HepG2 (cell line): ENCODE data around the gene INO80E. TPM values are rescaled to one million over a fixed set of nuclear protein-coding genes. Genes with fewer than 3 reads are reported as not detected.

Source experiments
- BCL6 ChIP-seq: IDR thresholded peaks from 2 replicates; pipeline ENCODE4 v1.6.1; 2016; ENCODE audit warnings: missing genetic modification reagents, missing compliant biosample characterization
- DNMT1 ChIP-seq: sonication (generic); formaldehyde crosslinking; IDR thresholded peaks from 2 replicates; pipeline ENCODE4 v1.5.1; 2020; ENCODE audit warnings: mild to moderate bottlenecking, missing genetic modification reagents
- DR1 ChIP-seq: sonication (generic); formaldehyde crosslinking; IDR thresholded peaks from 2 replicates; pipeline ENCODE4 v1.8.0; 2021; ENCODE audit warnings: mild to moderate bottlenecking, missing genetic modification reagents, inconsistent platforms
- GLI4 ChIP-seq: sonication (generic); formaldehyde crosslinking; IDR thresholded peaks from 2 replicates; pipeline ENCODE4 v1.5.1; 2020; ENCODE audit warnings: missing genetic modification reagents, mild to moderate bottlenecking, moderate library complexity, borderline replicate concordance
- HDAC1 ChIP-seq: sonication (generic); formaldehyde crosslinking; IDR thresholded peaks from 2 replicates; pipeline ENCODE4 v1.5.1; 2020; ENCODE audit warnings: mild to moderate bottlenecking, missing genetic modification reagents
- HNF4A ChIP-seq: sonication (generic); formaldehyde crosslinking; IDR thresholded peaks from 2 replicates; pipeline ENCODE4 v1.4.0; 2020; ENCODE audit warnings: missing genetic modification reagents
- HNRNPK ChIP-seq: fragments of 200-400 bp; formaldehyde crosslinking; IDR thresholded peaks from 2 replicates; pipeline ENCODE4 v1.6.1; 2018; ENCODE audit warnings: low read length, low read depth, moderate library complexity, mild to moderate bottlenecking; ENCODE audit not compliant: poor library complexity, severe bottlenecking
- HNRNPUL1 ChIP-seq: fragments of 200-400 bp; formaldehyde crosslinking; IDR thresholded peaks from 2 replicates; pipeline ENCODE4 v1.6.1; 2017; ENCODE audit warnings: low read depth, mild to moderate bottlenecking, low read length, moderate library complexity
- MEIS1 ChIP-seq: sonication (generic); formaldehyde crosslinking; IDR thresholded peaks from 2 replicates; pipeline ENCODE4 v1.9.0; 2021; ENCODE audit warnings: mild to moderate bottlenecking, missing genetic modification reagents, moderate library complexity, borderline replicate concordance
- MTA1 ChIP-seq: sonication (generic); formaldehyde crosslinking; IDR thresholded peaks from 2 replicates; pipeline ENCODE4 v1.4.0; 2020; ENCODE audit warnings: missing genetic modification reagents, mild to moderate bottlenecking, borderline replicate concordance
- MTA3 ChIP-seq: sonication (generic); formaldehyde crosslinking; IDR thresholded peaks from 2 replicates; pipeline ENCODE4 v1.4.0; 2020; ENCODE audit warnings: missing genetic modification reagents
- NR2F2 ChIP-seq: IDR thresholded peaks from 2 replicates; pipeline ENCODE4 v1.6.1; 2012; ENCODE audit warnings: low read depth, inconsistent platforms, borderline replicate concordance
- PHF8 ChIP-seq: sonication (generic); formaldehyde crosslinking; IDR thresholded peaks from 2 replicates; pipeline ENCODE4 v1.5.0; 2020; ENCODE audit warnings: missing genetic modification reagents
- PLRG1 ChIP-seq: fragments of 450-650 bp; conservative IDR thresholded peaks from 2 replicates; pipeline ENCODE4 v1.6.1; 2016
- SCMH1 ChIP-seq: sonication (generic); formaldehyde crosslinking; IDR thresholded peaks from 2 replicates; pipeline ENCODE4 v1.9.0; 2021; ENCODE audit warnings: missing genetic modification reagents, mild to moderate bottlenecking, borderline replicate concordance
- SSRP1 ChIP-seq: IDR thresholded peaks from 2 replicates; pipeline ENCODE4 v1.6.1; 2016; ENCODE audit warnings: control low read depth
- TOE1 ChIP-seq: sonication (generic); formaldehyde crosslinking; IDR thresholded peaks from 2 replicates; pipeline ENCODE4 v1.4.0; 2020; ENCODE audit warnings: mild to moderate bottlenecking, missing genetic modification reagents
- ZNF207 ChIP-seq: fragments of 450-650 bp; IDR thresholded peaks from 2 replicates; pipeline ENCODE4 v1.6.1; 2016; ENCODE audit warnings: antibody characterized with exemption, borderline replicate concordance
- ZNF430 ChIP-seq: sonication (generic); formaldehyde crosslinking; IDR thresholded peaks from 2 replicates; pipeline ENCODE4 v1.9.0; 2021; ENCODE audit warnings: mild to moderate bottlenecking, missing genetic modification reagents
- ZNF451 ChIP-seq: sonication (generic); formaldehyde crosslinking; IDR thresholded peaks from 2 replicates; pipeline ENCODE4 v1.5.0; 2020; ENCODE audit warnings: mild to moderate bottlenecking, missing genetic modification reagents
- ZNF460 ChIP-seq: sonication (generic); formaldehyde crosslinking; IDR thresholded peaks from 2 replicates; pipeline ENCODE4 v1.5.1; 2020; ENCODE audit warnings: missing genetic modification reagents, mild to moderate bottlenecking, borderline replicate concordance
- ZNF549 ChIP-seq: sonication (generic); formaldehyde crosslinking; IDR thresholded peaks from 2 replicates; pipeline ENCODE4 v1.5.0; 2020; ENCODE audit warnings: missing genetic modification reagents
- ZNF672 ChIP-seq: sonication (generic); formaldehyde crosslinking; IDR thresholded peaks from 2 replicates; pipeline ENCODE4 v1.8.1; 2022; ENCODE audit warnings: missing genetic modification reagents
- ZNF780A ChIP-seq: sonication (generic); formaldehyde crosslinking; IDR thresholded peaks from 2 replicates; pipeline ENCODE4 v1.8.0; 2022; ENCODE audit warnings: mild to moderate bottlenecking, missing genetic modification reagents, moderate library complexity
- ZSCAN12 ChIP-seq: sonication (generic); formaldehyde crosslinking; IDR thresholded peaks from 2 replicates; pipeline ENCODE4 v1.9.0; 2021; ENCODE audit warnings: mild to moderate bottlenecking, missing genetic modification reagents
- polyA plus RNA-seq, 8 experiments: library from polyadenylated mRNA; depleted of rRNA in 3 of 8; stranded (reverse) in 7 of 8; unstranded in 1 of 8; fragments of >200 nt; fragmentation: Illumina TruSeq in 4 of 8; extraction: Trizol in 4 of 8; gene quantifications; 2 replicates each; pipeline versions ENCODE4 v1.2.1 to v1.2.3, GENCODE V29; 2011 to 2016; ENCODE audit warnings: low read depth in 4 of 8, missing spikeins in 1 of 8, mixed read lengths in 1 of 8; ENCODE audit not compliant: insufficient read depth in 1 of 8
- total RNA-seq, 5 experiments: library from RNA; depleted of rRNA; stranded (reverse); fragments of >200 nt; fragmentation: Illumina TruSeq; extraction: Trizol; gene quantifications; 2 replicates each; pipeline ENCODE4 v1.2.3, GENCODE V29; 2016; ENCODE audit warnings: low read depth in 1 of 5
- TF ChIP-seq, protein P1 (sequence below): sonication (generic); formaldehyde crosslinking; IDR thresholded peaks from 2 replicates; pipeline ENCODE4 v1.4.0; 2020; ENCODE audit warnings: missing genetic modification reagents
- TF ChIP-seq, protein P2 (sequence below): sonication (generic); formaldehyde crosslinking; IDR thresholded peaks from 2 replicates; pipeline ENCODE4 v1.5.1; 2020; ENCODE audit warnings: mild to moderate bottlenecking, missing genetic modification reagents, borderline replicate concordance
- TF ChIP-seq, protein P3 (sequence below): IDR thresholded peaks from 2 replicates; pipeline ENCODE4 v1.6.1; 2016; ENCODE audit warnings: missing compliant biosample characterization, missing genetic modification reagents, borderline replicate concordance
- TF ChIP-seq, protein P4 (sequence below): IDR thresholded peaks from 2 replicates; pipeline ENCODE4 v1.6.1; 2016; ENCODE audit warnings: missing genetic modification reagents, missing compliant biosample characterization
- TF ChIP-seq, protein P5 (sequence below): IDR thresholded peaks from 2 replicates; pipeline ENCODE4 v1.6.1; 2016; ENCODE audit warnings: low read depth, borderline replicate concordance

INO80E gene
- total and polyA plus RNA-seq, 2 of the 13 experiments (the other 11 are each of a cell fraction or from before 2014, with no cell fraction given) = 25.8 to 45.6 TPM

DNA sequence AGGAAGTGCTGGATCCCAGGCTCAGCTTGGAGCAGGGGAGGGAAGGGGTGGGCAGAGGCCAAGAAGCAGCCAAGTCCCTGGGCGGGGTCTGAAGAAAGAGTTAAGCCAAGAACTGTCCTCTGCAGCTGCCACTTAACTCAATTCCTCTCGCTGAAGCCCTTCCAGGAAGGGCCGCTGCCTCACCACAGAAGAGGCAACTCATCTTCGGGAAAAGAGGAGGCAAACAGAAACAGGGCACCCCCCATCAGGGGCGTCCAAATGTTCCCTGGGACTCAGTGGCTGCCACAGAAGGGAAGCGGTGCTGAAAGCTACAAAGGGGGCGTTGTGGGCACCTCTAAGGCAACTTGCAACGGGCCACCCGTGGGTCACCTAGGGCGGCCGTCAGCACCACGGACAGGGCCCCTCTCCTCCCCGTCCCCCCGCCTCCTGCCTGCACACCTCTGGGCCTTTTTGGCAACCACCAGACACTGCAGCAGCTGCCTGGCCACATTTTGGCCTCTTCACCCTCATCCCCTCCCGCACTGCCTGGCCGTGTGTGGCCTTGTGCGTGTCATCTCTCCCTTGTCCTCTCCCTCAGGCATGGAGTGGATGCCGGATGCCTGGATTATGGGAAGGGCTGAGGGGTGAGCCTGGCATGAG lies 32.5 kb downstream of the INO80E start (continued):
- no peak for TF ChIP-seq HNRNPK
- TF ChIP-seq DR1 (CRISPR knock-in tag) = no peak
- no peak for TF ChIP-seq MTA3 (CRISPR knock-in tag)
- no peak for TF ChIP-seq ZNF672 (CRISPR knock-in tag)
- TF ChIP-seq, protein P1, sequence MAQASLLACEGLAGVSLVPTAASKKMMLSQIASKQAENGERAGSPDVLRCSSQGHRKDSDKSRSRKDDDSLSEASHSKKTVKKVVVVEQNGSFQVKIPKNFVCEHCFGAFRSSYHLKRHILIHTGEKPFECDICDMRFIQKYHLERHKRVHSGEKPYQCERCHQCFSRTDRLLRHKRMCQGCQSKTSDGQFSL (CRISPR knock-in tag) = no peak
- no peak for TF ChIP-seq HDAC1
- TF ChIP-seq ZNF430 (CRISPR knock-in tag) = peak; percentile 44; the same call in 1 of the 2 replicates
- no peak for TF ChIP-seq MEIS1 (CRISPR knock-in tag)
- no peak for TF ChIP-seq HNRNPUL1
- TF ChIP-seq BCL6 (CRISPR knock-in tag) = no peak
- TF ChIP-seq NR2F2 = no peak
- TF ChIP-seq, protein P2, sequence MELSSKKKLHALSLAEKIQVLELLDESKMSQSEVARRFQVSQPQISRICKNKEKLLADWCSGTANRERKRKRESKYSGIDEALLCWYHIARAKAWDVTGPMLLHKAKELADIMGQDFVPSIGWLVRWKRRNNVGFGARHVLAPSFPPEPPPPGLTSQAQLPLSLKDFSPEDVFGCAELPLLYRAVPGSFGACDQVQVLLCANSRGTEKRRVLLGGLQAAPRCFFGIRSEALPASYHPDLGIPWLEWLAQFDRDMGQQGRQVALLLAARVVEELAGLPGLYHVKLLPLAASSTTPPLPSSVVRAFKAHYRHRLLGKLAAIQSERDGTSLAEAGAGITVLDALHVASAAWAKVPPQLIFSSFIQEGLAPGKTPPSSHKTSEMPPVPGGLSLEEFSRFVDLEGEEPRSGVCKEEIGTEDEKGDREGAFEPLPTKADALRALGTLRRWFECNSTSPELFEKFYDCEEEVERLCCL (CRISPR knock-in tag) = no peak
- no peak for TF ChIP-seq GLI4
- TF ChIP-seq PHF8 (CRISPR knock-in tag) = no peak
- TF ChIP-seq, protein P3, sequence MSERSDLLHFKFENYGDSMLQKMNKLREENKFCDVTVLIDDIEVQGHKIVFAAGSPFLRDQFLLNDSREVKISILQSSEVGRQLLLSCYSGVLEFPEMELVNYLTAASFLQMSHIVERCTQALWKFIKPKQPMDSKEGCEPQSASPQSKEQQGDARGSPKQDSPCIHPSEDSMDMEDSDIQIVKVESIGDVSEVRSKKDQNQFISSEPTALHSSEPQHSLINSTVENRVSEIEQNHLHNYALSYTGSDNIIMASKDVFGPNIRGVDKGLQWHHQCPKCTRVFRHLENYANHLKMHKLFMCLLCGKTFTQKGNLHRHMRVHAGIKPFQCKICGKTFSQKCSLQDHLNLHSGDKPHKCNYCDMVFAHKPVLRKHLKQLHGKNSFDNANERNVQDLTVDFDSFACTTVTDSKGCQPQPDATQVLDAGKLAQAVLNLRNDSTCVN (CRISPR knock-in tag) = peak; percentile 74; the same call in 1 of the 2 replicates
- TF ChIP-seq SCMH1 (CRISPR knock-in tag) = no peak
- TF ChIP-seq PLRG1 = no peak
- TF ChIP-seq ZNF207 = no peak
- TF ChIP-seq ZSCAN12 (CRISPR knock-in tag) = no peak
- no peak for TF ChIP-seq HNF4A (CRISPR knock-in tag)
- TF ChIP-seq, protein P4, sequence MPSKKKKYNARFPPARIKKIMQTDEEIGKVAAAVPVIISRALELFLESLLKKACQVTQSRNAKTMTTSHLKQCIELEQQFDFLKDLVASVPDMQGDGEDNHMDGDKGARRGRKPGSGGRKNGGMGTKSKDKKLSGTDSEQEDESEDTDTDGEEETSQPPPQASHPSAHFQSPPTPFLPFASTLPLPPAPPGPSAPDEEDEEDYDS (CRISPR knock-in tag) = no peak
- no peak for TF ChIP-seq ZNF460 (CRISPR knock-in tag)
- TF ChIP-seq ZNF780A (CRISPR knock-in tag) = no peak
- TF ChIP-seq DNMT1 (CRISPR knock-in tag) = no peak
- 0 out of 2 replicates have a peak, but pooled peaks have one; percentile 49 for TF ChIP-seq ZNF451
- no peak for TF ChIP-seq TOE1 (CRISPR knock-in tag)
- TF ChIP-seq, protein P5, sequence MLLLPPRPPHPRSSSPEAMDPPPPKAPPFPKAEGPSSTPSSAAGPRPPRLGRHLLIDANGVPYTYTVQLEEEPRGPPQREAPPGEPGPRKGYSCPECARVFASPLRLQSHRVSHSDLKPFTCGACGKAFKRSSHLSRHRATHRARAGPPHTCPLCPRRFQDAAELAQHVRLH (CRISPR knock-in tag) = peak; percentile 43; the same call in 1 of the 2 replicates
- TF ChIP-seq MTA1 (CRISPR knock-in tag) = no peak
- TF ChIP-seq ZNF549 (CRISPR knock-in tag) = no peak
- TF ChIP-seq SSRP1 = no peak
